Measurements from ENCODE around the gene SLC6A12. TPM values are rescaled to one million over a fixed set of nuclear protein-coding genes. Genes with fewer than 3 reads are reported as not detected.

SLC6A12 gene
- total RNA-seq, 1 donor = not detected

DNA sequence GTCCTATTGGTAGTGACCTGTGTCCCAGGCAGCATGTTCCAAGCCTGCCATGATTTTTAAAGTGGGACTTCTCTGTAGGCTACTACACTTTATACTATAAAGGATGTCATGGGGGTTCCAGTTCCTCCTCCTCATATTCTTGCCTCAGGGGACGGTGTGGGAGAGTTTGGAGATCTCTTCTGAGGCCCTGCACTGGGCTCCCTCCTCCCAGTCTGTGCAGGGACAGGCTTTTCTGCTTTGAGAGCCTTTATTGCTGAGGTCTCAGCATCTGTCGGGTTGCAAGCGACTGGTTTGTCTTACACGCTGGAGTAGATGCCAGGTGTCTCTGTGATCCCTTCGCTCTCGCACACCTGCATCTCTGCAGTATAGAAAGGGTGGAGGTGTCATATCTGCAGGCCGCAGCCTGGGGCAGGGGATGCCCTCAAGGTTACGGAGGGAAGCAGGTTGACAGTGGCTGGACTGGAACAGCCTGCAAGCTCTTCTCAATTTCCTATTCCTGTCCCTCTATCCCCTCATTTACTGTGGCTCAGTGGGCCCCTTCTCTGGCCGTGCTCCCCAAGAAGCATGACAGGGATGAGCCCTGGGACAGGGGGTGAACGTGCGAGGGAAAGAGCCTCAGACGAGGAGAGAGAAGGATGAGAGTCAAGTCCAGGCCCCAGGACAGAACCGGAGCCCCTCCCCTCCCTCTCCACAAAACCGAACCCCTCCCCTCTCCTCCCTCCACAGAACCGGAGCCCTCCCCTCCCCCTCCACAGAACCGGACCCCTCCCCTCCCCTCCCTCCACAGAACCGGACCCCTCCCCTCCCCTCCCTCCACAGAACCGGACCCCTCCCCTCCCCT lies 51.3 kb downstream of the SLC6A12 start:
- TF ChIP-seq CTCF (IDR thresholded peaks at IDR 0.05; ENCODE audit: insufficient read depth, low read length) = no peak

GRCh38 chr12:161823-162222 lies 52.1 kb downstream of the SLC6A12 start:
- no peak for DNase-seq (ENCODE audit: low read depth)
- TF ChIP-seq CTCF (IDR thresholded peaks at IDR 0.05; ENCODE audit: insufficient read depth, low read length) = no peak
- no peak overlapping the region for H3K4me3 ChIP-seq (ENCODE audit: low read depth, low read length)

More for the DNA sequence above, 51.3 kb downstream of the SLC6A12 start:
- no peak overlapping the region for H3K4me3 ChIP-seq (ENCODE audit: low read depth, low read length)
- DNase-seq (ENCODE audit: low read depth) = no peak

- no peak for TF ChIP-seq CTCF (IDR thresholded peaks at IDR 0.05; ENCODE audit: insufficient read depth, low read length)
- no peak for DNase-seq (ENCODE audit: low read depth)
Observed at GRCh38 chr12:160858-161257, 53.1 kb downstream of the SLC6A12 start.

GRCh38 chr12:159156-159782 lies 54.7 kb downstream of the SLC6A12 start:
- H3K4me3 ChIP-seq (ENCODE audit: low read depth, low read length) = no peak overlapping the region
- no peak for DNase-seq (ENCODE audit: low read depth)
- no peak for TF ChIP-seq CTCF (IDR thresholded peaks at IDR 0.05; ENCODE audit: insufficient read depth, low read length)

More at GRCh38 chr12:160858-161257, 53.1 kb downstream of the SLC6A12 start:
- no peak overlapping the region for H3K4me3 ChIP-seq (ENCODE audit: low read depth, low read length)

- no peak overlapping the region for H3K4me3 ChIP-seq (ENCODE audit: low read depth, low read length)
- no peak for DNase-seq (ENCODE audit: low read depth)
- no peak for TF ChIP-seq CTCF (IDR thresholded peaks at IDR 0.05; ENCODE audit: insufficient read depth, low read length)
Observed at GRCh38 chr12:157644-158043, 56.3 kb downstream of the SLC6A12 start.

DNA sequence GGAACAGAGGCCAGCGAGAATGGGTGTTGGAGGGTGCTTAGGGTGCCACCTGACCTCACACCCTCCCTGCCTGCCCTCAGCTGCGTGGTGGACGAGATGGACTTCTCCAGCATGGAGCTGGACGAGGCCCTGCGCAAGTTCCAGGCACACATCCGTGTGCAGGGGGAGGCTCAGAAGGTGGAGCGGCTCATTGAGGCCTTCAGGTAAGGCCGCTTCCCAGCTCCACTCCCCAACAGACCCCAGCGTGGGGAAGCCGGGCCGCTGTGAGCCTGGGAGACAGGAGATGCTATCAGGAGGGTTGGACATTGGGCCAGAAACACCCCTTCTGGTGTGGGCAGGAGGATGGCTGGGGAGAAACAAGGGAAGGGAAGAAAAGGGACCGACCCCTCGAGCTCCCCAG lies 57.0 kb downstream of the SLC6A12 start:
- TF ChIP-seq CTCF (IDR thresholded peaks at IDR 0.05; ENCODE audit: insufficient read depth, low read length) = no peak

More for the DNA sequence above, 57.0 kb downstream of the SLC6A12 start:
- no peak overlapping the region for H3K4me3 ChIP-seq (ENCODE audit: low read depth, low read length)
- DNase-seq (ENCODE audit: low read depth) = no peak
